Astrocyte (in vitro differentiated cells and primary cell): ENCODE results near the gene PPP2R3A.

Experiments used
- EZH2 ChIP-seq: IDR thresholded peaks from 2 replicates; pipeline ENCODE4 v1.6.1; 2012; ENCODE audit warnings: mild to moderate bottlenecking, low read length, inconsistent platforms; ENCODE audit not compliant: insufficient read depth
- TF ChIP-seq, protein P1 (sequence below): IDR thresholded peaks from 2 replicates; pipeline ENCODE4 v1.5.1; 2011; ENCODE audit warnings: low read depth, mild to moderate bottlenecking, inconsistent platforms, low read length, moderate library complexity; ENCODE audit not compliant: insufficient read depth

DNA sequence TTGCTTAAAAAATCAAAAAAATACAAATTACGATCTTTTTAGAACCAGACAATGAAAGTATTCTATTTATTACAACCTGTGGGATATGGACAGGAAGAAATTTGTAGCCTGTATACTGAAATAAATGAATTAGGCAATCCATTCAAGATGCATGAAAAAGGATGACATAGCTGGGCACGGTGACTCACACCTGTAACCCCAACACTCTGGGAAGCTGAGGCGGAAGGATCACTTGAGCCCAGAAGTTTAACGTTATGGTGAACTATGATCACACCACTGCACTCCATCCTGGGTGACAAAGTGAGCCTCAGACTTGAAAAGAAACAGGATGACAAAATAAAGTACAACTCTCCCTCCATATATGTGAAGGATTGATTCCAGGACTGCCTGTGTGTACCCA, 156.5 kb downstream of the PPP2R3A start:
- TF ChIP-seq, protein P1, sequence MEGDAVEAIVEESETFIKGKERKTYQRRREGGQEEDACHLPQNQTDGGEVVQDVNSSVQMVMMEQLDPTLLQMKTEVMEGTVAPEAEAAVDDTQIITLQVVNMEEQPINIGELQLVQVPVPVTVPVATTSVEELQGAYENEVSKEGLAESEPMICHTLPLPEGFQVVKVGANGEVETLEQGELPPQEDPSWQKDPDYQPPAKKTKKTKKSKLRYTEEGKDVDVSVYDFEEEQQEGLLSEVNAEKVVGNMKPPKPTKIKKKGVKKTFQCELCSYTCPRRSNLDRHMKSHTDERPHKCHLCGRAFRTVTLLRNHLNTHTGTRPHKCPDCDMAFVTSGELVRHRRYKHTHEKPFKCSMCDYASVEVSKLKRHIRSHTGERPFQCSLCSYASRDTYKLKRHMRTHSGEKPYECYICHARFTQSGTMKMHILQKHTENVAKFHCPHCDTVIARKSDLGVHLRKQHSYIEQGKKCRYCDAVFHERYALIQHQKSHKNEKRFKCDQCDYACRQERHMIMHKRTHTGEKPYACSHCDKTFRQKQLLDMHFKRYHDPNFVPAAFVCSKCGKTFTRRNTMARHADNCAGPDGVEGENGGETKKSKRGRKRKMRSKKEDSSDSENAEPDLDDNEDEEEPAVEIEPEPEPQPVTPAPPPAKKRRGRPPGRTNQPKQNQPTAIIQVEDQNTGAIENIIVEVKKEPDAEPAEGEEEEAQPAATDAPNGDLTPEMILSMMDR, result no peak
- TF ChIP-seq EZH2, result no peak
